GM20431 (cell line): Measurements from ENCODE around the gene CAMSAP3.
"Not testable (repeated sequence)": the region's sequence is repeated elsewhere in the genome, so short reads cannot be mapped to it uniquely, and the experiment has no call there.

Source experiments
- in situ Hi-C: fragments of 300-500 bp; cut with MseI, MboI; formaldehyde crosslinking; loops from one replicate; pipeline ENCODE4 v1.15.0; 2020; ENCODE audit warnings: low sequenced_read_pairs; ENCODE audit not compliant: unreplicated experiment

CAMSAP3 gene

GRCh38 chr19:7564866-7565265 lies 30.8 kb upstream of the CAMSAP3 start:
- in situ Hi-C loops = loop anchor here (25.0 kb wide), 1 partner anchor 247 kb away; no protein-coding TSS in a partner anchor

GRCh38 chr19:7565332-7565731 lies 30.3 kb upstream of the CAMSAP3 start:
- in situ Hi-C loops = loop anchor here (25.0 kb wide), 1 partner anchor 247 kb away; no protein-coding TSS in a partner anchor

GRCh38 chr19:7570761-7571160 lies 24.9 kb upstream of the CAMSAP3 start:
- in situ Hi-C loops = loop anchor here (25.0 kb wide), 1 partner anchor 242 kb away; no protein-coding TSS in a partner anchor

GRCh38 chr19:7575434-7576040 lies 20.1 kb upstream of the CAMSAP3 start:
- in situ Hi-C loops = no loop called here

GRCh38 chr19:7577422-7577821 lies 18.2 kb upstream of the CAMSAP3 start:
- in situ Hi-C loops = not testable (repeated sequence)

- in situ Hi-C loops = no loop called here
These were observed 17.5 kb upstream of the CAMSAP3 start for GRCh38 chr19:7578127-7578526.

- in situ Hi-C loops = no loop called here
These were observed 16.5 kb upstream of the CAMSAP3 start for GRCh38 chr19:7579182-7579581.

- in situ Hi-C loops = no loop called here
These were observed 13.2 kb upstream of the CAMSAP3 start for GRCh38 chr19:7582446-7582845.

GRCh38 chr19:7589822-7590221 lies 5.8 kb upstream of the CAMSAP3 start:
- in situ Hi-C loops = no loop called here

- in situ Hi-C loops = no loop called here
These were observed 5.4 kb upstream of the CAMSAP3 start for GRCh38 chr19:7590256-7590655.

- in situ Hi-C loops = no loop called here
These were observed 711 bp downstream of the CAMSAP3 start for GRCh38 chr19:7596211-7596937.

GRCh38 chr19:7597689-7598088 lies 2.0 kb downstream of the CAMSAP3 start:
- in situ Hi-C loops = no loop called here

- in situ Hi-C loops = no loop called here
These were observed 2.5 kb downstream of the CAMSAP3 start for GRCh38 chr19:7598180-7598579.

- in situ Hi-C loops = no loop called here
These were observed 5.1 kb downstream of the CAMSAP3 start for GRCh38 chr19:7600721-7601120.

GRCh38 chr19:7602240-7602934 lies 6.7 kb downstream of the CAMSAP3 start:
- in situ Hi-C loops = no loop called here

- in situ Hi-C loops = no loop called here
These were observed 7.4 kb downstream of the CAMSAP3 start for GRCh38 chr19:7602935-7603497.

- in situ Hi-C loops = no loop called here
These were observed 8.3 kb downstream of the CAMSAP3 start for GRCh38 chr19:7603919-7604318.

- in situ Hi-C loops = no loop called here
These were observed 10.0 kb downstream of the CAMSAP3 start for GRCh38 chr19:7605490-7606222.

GRCh38 chr19:7606289-7606688 lies 10.6 kb downstream of the CAMSAP3 start:
- in situ Hi-C loops = no loop called here

- in situ Hi-C loops = no loop called here
These were observed 11.7 kb downstream of the CAMSAP3 start for GRCh38 chr19:7607212-7607873.
